HG03108 (cell line): ENCODE results near the gene AKAP9.
A peak's percentile ranks its signal among the peaks of the same experiment; 100 is the strongest.
"Not testable (repeated sequence)": the region's sequence is repeated elsewhere in the genome, so short reads cannot be mapped to it uniquely, and the experiment has no call there.

Source experiments
- ATAC-seq: cut with Tn5 transposase; IDR thresholded peaks from one replicate; pipeline ENCODE4 v1.9.1; 2021; ENCODE audit warnings: moderate library complexity; ENCODE audit not compliant: unreplicated experiment

AKAP9 gene

GRCh38 chr7:91940572-91941341, at the start of gene AKAP9:
Gene AKAP9, plus strand, starts transcription at chr7:91940862. Its CDS starts 238 bp downstream, at chr7:91941100.
- ATAC-seq, result peak; percentile 93

- ATAC-seq, result no peak
Measured at GRCh38 chr7:91892099-91892705, 48.5 kb upstream of the AKAP9 start.

- no peak for ATAC-seq
Measured at GRCh38 chr7:91892821-91893340, 47.8 kb upstream of the AKAP9 start.

- ATAC-seq, result not testable (repeated sequence)
Measured at GRCh38 chr7:91893699-91894098, 47.0 kb upstream of the AKAP9 start.

GRCh38 chr7:91894781-91895480, 45.7 kb upstream of the AKAP9 start:
- no peak for ATAC-seq

GRCh38 chr7:91898240-91898992, 42.2 kb upstream of the AKAP9 start:
- ATAC-seq, result no peak

- ATAC-seq, result no peak
Measured at GRCh38 chr7:91899563-91899962, 41.1 kb upstream of the AKAP9 start.

GRCh38 chr7:91910171-91910570, 30.5 kb upstream of the AKAP9 start:
- ATAC-seq, result no peak

- no peak for ATAC-seq
Measured at GRCh38 chr7:91911121-91911520, 29.5 kb upstream of the AKAP9 start.

- no peak for ATAC-seq
Measured at GRCh38 chr7:91912494-91912893, 28.2 kb upstream of the AKAP9 start.

- ATAC-seq, result no peak
Measured at GRCh38 chr7:91913612-91914011, 27.1 kb upstream of the AKAP9 start.

GRCh38 chr7:91915401-91916050, 25.1 kb upstream of the AKAP9 start:
- ATAC-seq, result no peak

GRCh38 chr7:91916051-91916440, 24.6 kb upstream of the AKAP9 start:
- no peak for ATAC-seq

- no peak for ATAC-seq
Measured at GRCh38 chr7:91918356-91918755, 22.3 kb upstream of the AKAP9 start.

- ATAC-seq, result no peak
Measured at GRCh38 chr7:91922857-91923256, 17.8 kb upstream of the AKAP9 start.

GRCh38 chr7:91927912-91928311, 12.8 kb upstream of the AKAP9 start:
- no peak for ATAC-seq

GRCh38 chr7:91929463-91929862, 11.2 kb upstream of the AKAP9 start:
- no peak for ATAC-seq

- no peak for ATAC-seq
Measured at GRCh38 chr7:91940171-91940570, 491 bp upstream of the AKAP9 start.

GRCh38 chr7:91941450-91941849, 788 bp downstream of the AKAP9 start:
- ATAC-seq, result peak; percentile 27

GRCh38 chr7:91942312-91942711, 1.6 kb downstream of the AKAP9 start:
- ATAC-seq, result no peak
